Naive thymus-derived CD4-positive, alpha-beta T cell (primary cell): ENCODE results near the gene TIMP1. TPM values are rescaled to one million over a fixed set of nuclear protein-coding genes. Genes with fewer than 3 reads are reported as not detected.

ENCODE experiments used
- ATAC-seq: fragments of 150-1000 bp; cut with Tn5 transposase; 2 replicates; pipeline ENCODE4 v1.10.0; 2021; ENCODE audit warnings: mild to moderate bottlenecking, moderate library complexity
- CTCF ChIA-PET: fragments of 350-600 bp; sonication (Branson Sonifier 250); formaldehyde crosslinking; loops from one replicate; lab custom pipeline; 2021; ENCODE audit warnings: antibody characterized with exemption; lab: Charles Lee
- POLR2A ChIA-PET: fragments of 350-600 bp; sonication (Branson Sonifier 250); formaldehyde crosslinking; loops from one replicate; lab custom pipeline; 2021; ENCODE audit warnings: antibody characterized with exemption, inconsistent platforms; lab: Charles Lee
- DNase-seq, 9 donors: peaks; one replicate each; pipeline versions ENCODE4 v3.0.0 to v3.0.0-alpha.2; 2020 to 2022; ENCODE audit warnings: mixed read lengths in 1 of 9
- H3K27ac ChIP-seq: one replicate; pipeline ENCODE4 v1.7.0; 2013; ENCODE audit warnings: mild to moderate bottlenecking, low read depth, low read length, moderate library complexity
- H3K27me3 ChIP-seq, 2 donors: one replicate each; pipeline ENCODE4 v1.7.0; 2013; ENCODE audit warnings: low read length in 2 of 2, mild to moderate bottlenecking in 2 of 2, moderate library complexity in 2 of 2; ENCODE audit not compliant: control insufficient read depth in 2 of 2, insufficient read depth in 2 of 2
- H3K36me3 ChIP-seq, 3 experiments: 1 replicate in 2 of 3; 2 replicates in 1 of 3; pipeline ENCODE4 v1.7.0; 2013; ENCODE audit warnings: low read length in 3 of 3, mild to moderate bottlenecking in 3 of 3, moderate library complexity in 1 of 3; ENCODE audit not compliant: insufficient read depth in 3 of 3, control insufficient read depth in 2 of 3
- H3K4me1 ChIP-seq, 2 donors: one replicate each; pipeline ENCODE4 v1.7.0; 2013; ENCODE audit warnings: low read length in 2 of 2, mild to moderate bottlenecking in 2 of 2, moderate library complexity in 1 of 2; ENCODE audit not compliant: control insufficient read depth in 2 of 2, insufficient read depth in 2 of 2
- H3K4me3 ChIP-seq: 2 replicates; pipeline ENCODE4 v1.7.0; 2013; ENCODE audit warnings: mild to moderate bottlenecking, low read length
- H3K9me3 ChIP-seq, 3 experiments: 1 replicate in 2 of 3; 2 replicates in 1 of 3; pipeline ENCODE4 v1.7.0; 2013; ENCODE audit warnings: low read length in 3 of 3; ENCODE audit not compliant: control insufficient read depth in 2 of 3
- H3K27ac Mint-ChIP-seq, 9 donors: one replicate each; pipeline ENCODE4 v1.8.0; 2020 to 2022; ENCODE audit warnings: mixed read lengths in 9 of 9, mild to moderate bottlenecking in 8 of 9, moderate library complexity in 5 of 9, inconsistent platforms in 2 of 9
- H3K27me3 Mint-ChIP-seq, 5 donors: one replicate each; pipeline ENCODE4 v1.8.0; 2021 to 2022; ENCODE audit warnings: mixed read lengths in 5 of 5, mild to moderate bottlenecking in 1 of 5
- H3K36me3 Mint-ChIP-seq, 5 donors: one replicate each; pipeline ENCODE4 v1.8.0; 2020 to 2022; ENCODE audit warnings: mixed read lengths in 5 of 5, mild to moderate bottlenecking in 3 of 5, inconsistent platforms in 1 of 5
- H3K4me1 Mint-ChIP-seq, 7 donors: one replicate each; pipeline ENCODE4 v1.8.0; 2020 to 2022; ENCODE audit warnings: mixed read lengths in 7 of 7, mild to moderate bottlenecking in 3 of 7, inconsistent platforms in 1 of 7
- H3K4me3 Mint-ChIP-seq, 10 donors: one replicate each; pipeline ENCODE4 v1.8.0; 2020 to 2022; ENCODE audit warnings: mild to moderate bottlenecking in 10 of 10, mixed read lengths in 10 of 10, moderate library complexity in 6 of 10, inconsistent platforms in 2 of 10
- H3K9me3 Mint-ChIP-seq, 11 donors: one replicate each; pipeline ENCODE4 v1.8.0; 2020 to 2022; ENCODE audit warnings: mixed read lengths in 11 of 11, mild to moderate bottlenecking in 4 of 11, inconsistent platforms in 1 of 11, moderate library complexity in 1 of 11
- intact Hi-C, 2 donors: fragments of 100-400 bp; cut with micrococcal nuclease; formaldehyde crosslinking; loops; one replicate each; pipeline ENCODE4 v1.15.1; 2023
- polyA plus RNA-seq, 2 donors: library from polyadenylated mRNA; unstranded; fragments of 300-500 nt; fragmentation: Illumina TruSeq; gene quantifications; one replicate each; pipeline ENCODE4 v1.2.3, GENCODE V29; 2021
- total RNA-seq, 6 experiments: library from RNA in 5 of 6; stranded (reverse) in 5 of 6; gene quantifications; 1 replicate in 5 of 6; 2 replicates in 1 of 6; pipeline ENCODE4 v1.2.3 and lab custom pipeline; 2021 to 2026

TIMP1 gene
- total RNA-seq, result 100 to 1,000 TPM in 2 of 5 experiments, 10 to 100 TPM in 3; 47.0 to 117 (median 85.2) TPM
- polyA plus RNA-seq, result 10 to 100 TPM; 70.5 to 99.1 TPM
- 21.3 reads per million, percentile 52 among the genes with 10 or more reads in this experiment for total RNA-seq (lab: John Stamatoyannopoulos, UW)

DNA sequence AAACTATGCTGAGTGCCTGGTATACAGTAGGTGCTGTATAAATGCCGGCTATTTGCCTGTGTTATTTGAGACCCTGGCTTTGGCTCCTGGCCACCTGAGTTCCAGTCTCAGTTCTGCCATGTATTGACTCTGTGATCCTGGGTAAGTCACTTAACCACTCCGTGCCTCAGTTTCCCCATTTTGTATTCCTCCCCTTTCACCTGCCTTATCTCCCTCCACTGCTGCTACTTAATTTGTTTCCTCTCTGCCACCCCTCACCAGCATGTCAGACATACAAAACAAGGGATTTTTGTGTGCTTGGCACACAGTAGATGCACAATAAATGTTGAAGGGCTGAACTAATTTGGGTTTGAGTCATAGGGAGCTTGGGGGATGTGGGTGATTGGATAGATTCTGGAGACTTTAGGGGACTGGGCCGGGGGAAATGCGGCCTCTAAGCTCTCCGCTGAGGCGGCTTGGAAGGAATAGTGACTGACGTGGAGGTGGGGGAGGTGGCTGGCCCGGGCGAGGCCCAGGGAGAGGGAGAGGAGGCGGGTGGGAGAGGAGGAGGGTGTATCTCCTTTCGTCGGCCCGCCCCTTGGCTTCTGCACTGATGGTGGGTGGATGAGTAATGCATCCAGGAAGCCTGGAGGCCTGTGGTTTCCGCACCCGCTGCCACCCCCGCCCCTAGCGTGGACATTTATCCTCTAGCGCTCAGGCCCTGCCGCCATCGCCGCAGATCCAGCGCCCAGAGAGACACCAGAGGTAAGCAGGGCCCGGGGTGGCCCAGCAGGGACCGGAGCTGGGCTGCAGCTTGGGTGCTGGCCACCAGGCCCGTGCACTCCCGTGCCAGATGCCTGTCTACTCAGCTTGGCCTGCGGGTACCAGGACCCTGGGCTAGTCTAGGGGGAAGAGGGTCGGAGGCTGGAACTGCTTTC, at the start of gene TIMP1:
TSS of gene TIMP1 (plus strand) at position 706 of the 917 bp plus-strand sequence. CDS start 980 bp downstream, outside the sequence.
- ATAC-seq (peak; percentile 93), DNase-seq (peak in 8 of 9 donors; percentile 36 to 80 (median 46))
- Mint-ChIP-seq H3K4me3 (peak within 1 kb of the TSS; percentile 65 to 88 (median 76)), H3K9me3 (peaks cover 0 to 4% (median 0%) of the 10 kb centered on the region in 11 donors), H3K27ac (peak within 1 kb of the TSS; percentile 57 to 90 (median 82)), H3K27me3 (no peaks in the 10 kb centered on the region), H3K36me3 (peaks cover 0 to 19% (median 0%) of the 10 kb centered on the region in 5 donors), H3K4me1 (peaks cover 15 to 40% (median 24%) of the 10 kb centered on the region in 7 donors)
- intact Hi-C loops, result loop anchor here (1.0 to 5.0 kb wide), 7 partner anchors 13 to 77 kb away; partner anchors contain the start of genes ARAF (in 1 of the 2), CFP (in 1 of the 2), ELK1 (in 1 of the 2) and UXT (in 1 of the 2)
- POLR2A ChIA-PET, result interaction anchor here (0.8 to 1.8 kb wide), 6 partner anchors 8 to 52 kb away, joined by 3 to 8 read pairs (median 4); no protein-coding TSS in a partner anchor
- CTCF ChIA-PET, result interaction anchor here (0.6 to 0.7 kb wide), 2 partner anchors 46 to 347 kb away, joined by 3 to 4 read pairs; no protein-coding TSS in a partner anchor
- Histone ChIP-seq H3K4me1 (peaks cover 9 to 17% of the 10 kb centered on the region in 2 donors), H3K27me3 (no peaks in the 10 kb centered on the region), H3K36me3 (no peaks in the 10 kb centered on the region), H3K27ac (peak within 1 kb of the TSS; percentile 58), H3K9me3 (no peaks in the 10 kb centered on the region), H3K4me3 (peak within 1 kb of the TSS; percentile 52)

- H3K27ac Mint-ChIP-seq, result no peak overlapping the region
- no peak overlapping the region for H3K4me3 Mint-ChIP-seq
- no peaks in the 10 kb centered on the region for H3K36me3 ChIP-seq
- ChIA-PET CTCF (interaction anchor here (0.6 to 1.4 kb wide), 2 partner anchors 43 to 89 kb away, joined by 3 to 4 read pairs; no protein-coding TSS in a partner anchor), POLR2A (no interaction called here)
- ATAC-seq, result no peak
- H3K27ac ChIP-seq, result no peak overlapping the region
- no peaks in the 10 kb centered on the region for H3K9me3 ChIP-seq
- no peaks in the 10 kb centered on the region for H3K9me3 Mint-ChIP-seq
- DNase-seq, result no peak
- no peaks in the 10 kb centered on the region for H3K36me3 Mint-ChIP-seq
- H3K27me3 ChIP-seq, result no peaks in the 10 kb centered on the region
- no peak overlapping the region for H3K4me3 ChIP-seq
- no peaks in the 10 kb centered on the region for H3K4me1 ChIP-seq
- peaks cover 0 to 3% (median 0%) of the 10 kb centered on the region in 7 donors for H3K4me1 Mint-ChIP-seq
- intact Hi-C loops, result no loop called here
- no peaks in the 10 kb centered on the region for H3K27me3 Mint-ChIP-seq
These were observed 42.4 kb upstream of the TIMP1 start for GRCh38 chrX:47539860-47540259.

DNA sequence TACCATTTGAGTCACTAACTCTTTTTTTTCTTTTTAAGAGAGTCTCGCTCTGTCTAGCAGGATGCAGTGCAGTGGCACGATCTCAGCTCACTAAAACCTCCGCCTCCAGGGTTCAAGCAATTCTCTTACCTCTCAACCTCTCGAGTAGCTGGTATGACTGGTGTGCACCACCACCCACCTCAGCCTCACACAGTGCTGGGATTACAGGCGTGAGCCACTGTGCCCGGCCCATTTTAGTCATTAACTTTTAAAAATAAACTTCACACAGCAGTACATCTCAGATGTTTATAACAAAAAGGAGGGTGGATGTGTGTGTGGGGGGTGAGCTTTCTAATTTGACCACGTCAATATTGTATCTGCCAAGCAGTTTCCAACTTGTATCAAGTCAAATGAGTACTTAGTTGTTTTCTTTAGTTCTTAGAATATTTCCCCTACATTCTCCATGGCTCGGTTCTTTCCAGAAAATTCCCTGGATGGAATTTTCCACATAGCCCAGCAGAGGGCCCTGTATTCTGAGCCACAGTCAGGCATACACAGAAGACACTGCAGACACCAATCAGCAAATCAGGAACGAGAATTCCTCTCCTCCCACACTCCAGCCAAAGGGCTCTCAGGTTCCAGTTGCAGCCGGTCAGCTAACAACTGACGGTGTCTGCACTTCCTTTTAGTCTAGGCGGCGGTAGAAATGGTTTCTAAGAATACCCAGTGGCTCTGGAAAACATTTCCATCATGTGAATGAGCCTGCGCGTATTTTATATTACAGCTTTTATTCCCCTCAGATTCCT, 41.3 kb upstream of the TIMP1 start:
- Histone ChIP-seq H3K4me1 (no peaks in the 10 kb centered on the region), H3K27ac (no peak overlapping the region), H3K4me3 (no peak overlapping the region), H3K36me3 (no peaks in the 10 kb centered on the region), H3K27me3 (no peaks in the 10 kb centered on the region), H3K9me3 (no peaks in the 10 kb centered on the region)
- intact Hi-C loops, result loop anchor here in 1 of 2 donors (1.0 kb wide), 4 partner anchors 20 to 210 kb away; partner anchors contain the start of genes ARAF and CFP
- H3K27ac Mint-ChIP-seq, result no peak overlapping the region
- H3K27me3 Mint-ChIP-seq, result no peaks in the 10 kb centered on the region
- no peaks in the 10 kb centered on the region for H3K9me3 Mint-ChIP-seq
- ChIA-PET POLR2A (interaction anchor here (0.9 kb wide), 1 partner anchor 103 kb away, joined by 4 read pairs; no protein-coding TSS in a partner anchor), CTCF (interaction anchor here (0.6 to 1.8 kb wide), 3 partner anchors 84 to 89 kb away, joined by 3 to 6 read pairs (median 3); no protein-coding TSS in a partner anchor)
- no peak overlapping the region for H3K4me3 Mint-ChIP-seq
- ATAC-seq (peak; percentile 61), DNase-seq (no peak)
- no peaks in the 10 kb centered on the region for H3K36me3 Mint-ChIP-seq
- H3K4me1 Mint-ChIP-seq, result peaks cover 0 to 3% (median 0%) of the 10 kb centered on the region in 7 donors

GRCh38 chrX:47543496-47543895, 38.7 kb upstream of the TIMP1 start:
- DNase-seq (no peak), ATAC-seq (no peak)
- Mint-ChIP-seq H3K27me3 (no peaks in the 10 kb centered on the region), H3K4me1 (peaks cover 0 to 3% (median 0%) of the 10 kb centered on the region in 7 donors), H3K27ac (no peak overlapping the region), H3K36me3 (no peaks in the 10 kb centered on the region), H3K9me3 (no peaks in the 10 kb centered on the region), H3K4me3 (no peak overlapping the region)
- intact Hi-C loops, result no loop called here
- no peaks in the 10 kb centered on the region for H3K9me3 ChIP-seq
- H3K4me3 ChIP-seq, result no peak overlapping the region
- H3K4me1 ChIP-seq, result no peaks in the 10 kb centered on the region
- ChIA-PET POLR2A (interaction anchor here (0.7 kb wide), 1 partner anchor 61 kb away, joined by 4 read pairs; no protein-coding TSS in a partner anchor), CTCF (no interaction called here)
- no peak overlapping the region for H3K27ac ChIP-seq
- H3K36me3 ChIP-seq, result no peaks in the 10 kb centered on the region
- H3K27me3 ChIP-seq, result no peaks in the 10 kb centered on the region

- H3K4me3 ChIP-seq, result peak overlapping the region; percentile 55
- Mint-ChIP-seq H3K4me1 (peaks cover 6 to 28% (median 24%) of the 10 kb centered on the region in 7 donors), H3K36me3 (no peaks in the 10 kb centered on the region)
These were observed 26.1 kb upstream of the TIMP1 start for GRCh38 chrX:47556045-47556623.

More at GRCh38 chrX:47556045-47556623, 26.1 kb upstream of the TIMP1 start:
- Histone ChIP-seq H3K27ac (peak overlapping the region; percentile 82), H3K27me3 (no peaks in the 10 kb centered on the region), H3K4me1 (no peaks in the 10 kb centered on the region), H3K9me3 (no peaks in the 10 kb centered on the region), H3K36me3 (no peaks in the 10 kb centered on the region)
- no peaks in the 10 kb centered on the region for H3K27me3 Mint-ChIP-seq
- peak overlapping the region; percentile 83 to 97 (median 94) for H3K4me3 Mint-ChIP-seq
- peak; percentile 92 for ATAC-seq
- CTCF ChIA-PET, result interaction anchor here (0.6 kb wide), 1 partner anchor 88 kb away, joined by 3 read pairs; no protein-coding TSS in a partner anchor
- H3K27ac Mint-ChIP-seq, result peak overlapping the region; percentile 90 to 100 (median 95)
- intact Hi-C loops, result loop anchor here (1.0 kb wide), 3 partner anchors 64 to 102 kb away; partner anchors contain the start of gene ELK1 (in 1 of the 2)
- peaks cover 0 to 3% (median 0%) of the 10 kb centered on the region in 11 donors for H3K9me3 Mint-ChIP-seq
- POLR2A ChIA-PET, result interaction anchor here (0.5 to 2.2 kb wide), 16 partner anchors 13 to 411 kb away, joined by 3 to 11 read pairs (median 4); partner anchors contain the start of genes CFP, ELK1, NDUFB11 and RBM10
- DNase-seq, result peak; percentile 47 to 89 (median 84)
